Lung microvascular endothelial cell (primary cell): ENCODE data around the gene SNAPC4. TPM values are rescaled to one million over a fixed set of nuclear protein-coding genes. Genes with fewer than 3 reads are reported as not detected.
"Not testable (repeated sequence)": the region's sequence is repeated elsewhere in the genome, so short reads cannot be mapped to it uniquely, and the experiment has no call there.

Experiments
- DNase-seq, 2 donors: peaks; one replicate each; pipeline versions ENCODE4 v3.0.0 to v3.0.0-alpha.2; 2010; ENCODE audit warnings: low read depth in 2 of 2
- total RNA-seq: library from RNA; depleted of rRNA; stranded (reverse); fragments of >200 nt; gene quantifications from 2 replicates; pipeline ENCODE4 v1.2.1, GENCODE V29; 2014

The SNAPC4 gene
- total RNA-seq, 1 donor from 2014 or later = 3.0 TPM

DNA sequence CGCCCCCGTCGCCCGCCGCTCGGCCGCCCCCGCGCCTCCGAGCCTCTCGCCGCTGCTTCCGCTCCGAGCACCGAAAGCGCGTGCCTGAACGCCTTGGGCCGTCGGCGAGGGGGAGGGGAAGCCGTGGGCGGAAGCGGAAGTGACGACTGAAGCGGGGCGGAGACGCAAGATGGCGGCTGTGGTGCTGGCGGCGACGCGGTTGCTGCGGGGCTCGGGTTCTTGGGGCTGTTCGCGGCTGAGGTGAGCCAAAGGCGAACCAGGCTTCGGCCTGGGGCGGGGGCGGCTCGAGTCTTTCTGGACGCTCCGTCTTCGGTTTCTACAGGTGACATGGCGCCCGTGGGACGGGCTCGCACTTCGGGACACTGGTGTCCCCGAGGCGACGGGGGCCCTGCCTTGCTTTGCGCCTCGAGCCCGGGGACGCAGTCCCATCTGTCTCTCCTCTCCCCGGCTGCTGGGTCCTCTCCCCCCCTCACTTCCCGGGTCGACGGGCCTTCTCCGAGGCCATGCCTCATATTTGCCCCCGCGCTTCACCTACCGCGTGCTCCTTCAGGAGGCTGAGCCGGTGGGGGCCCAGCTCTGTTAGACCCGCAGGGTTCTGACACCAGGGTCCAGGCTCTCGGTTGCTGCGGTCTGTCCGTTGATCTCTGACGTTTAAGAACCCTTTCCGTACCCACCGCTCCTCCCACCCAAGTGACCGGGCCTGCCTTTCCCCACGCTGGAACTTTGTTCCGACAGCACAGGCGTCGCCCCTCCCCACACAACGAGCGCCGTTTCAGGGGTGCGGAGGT, 10.7 kb upstream of the SNAPC4 start, which contains the start of the genes ENTR1 and PMPCA:
ENTR1 (minus strand) TSS at position 115 of the 788 bp plus-strand sequence. CDS start 217 bp downstream, outside the sequence.
PMPCA (plus strand) TSS at position 159 of the 788 bp plus-strand sequence; CDS start at position 170, 11 bp downstream.
- DNase-seq = peak; percentile 91 to 93

DNA sequence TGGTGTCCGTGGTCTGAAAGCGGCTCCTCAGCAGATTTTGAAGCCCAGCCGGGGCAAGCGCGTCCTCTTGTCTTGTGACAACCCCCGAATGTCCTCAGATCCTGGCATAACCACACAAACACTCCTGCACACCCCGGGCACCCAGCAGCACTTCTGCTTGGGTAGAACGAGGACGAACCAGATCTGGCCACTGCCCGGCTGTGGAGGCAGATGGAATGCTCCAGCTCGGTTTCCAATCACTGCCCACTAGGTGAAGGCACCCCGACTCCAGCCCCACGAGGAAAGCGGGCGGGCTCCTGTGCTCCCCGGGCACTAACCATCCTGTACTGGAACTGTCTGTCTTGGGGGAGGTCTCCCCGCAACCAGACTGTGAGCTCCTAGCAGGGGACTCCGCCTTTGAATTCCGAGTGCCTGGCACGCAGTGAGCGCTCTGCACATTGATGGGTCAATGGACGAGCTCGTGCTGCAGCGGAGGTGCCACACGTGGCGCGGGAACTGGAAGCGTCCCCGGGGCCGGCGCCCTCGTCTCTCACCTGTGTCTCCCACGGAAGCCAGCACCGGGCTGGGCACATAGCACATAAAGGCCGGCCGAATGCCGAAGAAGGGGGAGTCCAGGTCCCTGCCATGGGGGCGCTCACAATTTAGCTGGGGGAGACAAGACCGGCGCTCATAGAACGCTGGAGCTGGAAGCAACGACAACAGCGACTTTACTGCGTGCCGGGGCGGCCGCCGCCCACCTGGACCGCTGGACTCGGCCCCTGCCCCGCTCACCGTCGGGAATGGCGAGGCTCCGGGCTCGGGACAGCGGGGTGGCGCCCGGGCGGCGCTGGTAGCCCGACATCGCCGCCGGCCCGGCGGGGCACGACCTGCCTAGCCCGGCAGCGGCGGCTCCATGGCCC, 9.8 kb upstream of the SNAPC4 start:
- DNase-seq = peak; percentile 49 to 56

DNA sequence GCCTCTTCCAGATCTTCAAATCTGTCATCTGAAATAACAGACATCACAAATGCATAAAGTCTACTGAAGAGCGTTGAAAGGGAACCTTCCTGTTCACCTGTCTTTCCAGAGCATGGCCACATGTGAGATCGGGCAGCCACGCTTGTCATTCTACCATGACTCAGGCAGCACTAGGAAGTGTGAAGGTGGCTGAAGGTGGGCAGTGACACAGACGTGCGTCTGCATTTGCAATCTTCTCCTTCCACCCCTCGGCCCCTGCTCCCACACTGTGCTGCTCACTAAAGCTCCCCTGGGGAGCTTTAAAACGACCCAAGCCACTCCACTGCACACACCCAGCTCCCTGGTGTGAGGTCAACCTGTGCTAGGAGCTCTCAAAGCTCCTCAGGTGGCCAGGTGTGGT, 7.9 kb upstream of the SNAPC4 start:
- DNase-seq = no peak

DNA sequence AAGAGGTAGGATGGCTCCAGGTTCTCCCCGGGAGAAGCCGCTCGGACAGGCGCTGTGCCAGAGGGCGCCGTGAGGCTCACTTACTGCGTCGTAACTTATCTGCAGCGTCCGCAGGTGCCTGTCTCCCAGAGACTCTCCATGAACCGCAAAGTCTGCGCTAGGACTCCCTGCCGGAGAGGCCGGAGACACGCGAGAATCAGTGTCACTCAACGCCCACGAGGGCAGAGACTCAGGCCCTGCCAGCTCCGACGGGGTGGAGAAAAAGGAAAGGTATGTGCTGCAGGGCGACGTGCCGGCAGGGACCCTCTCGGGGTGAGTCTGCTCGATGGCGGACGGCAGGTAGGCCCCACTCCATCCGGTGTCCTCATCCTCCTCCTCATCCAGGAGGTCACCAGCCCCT, 7.1 kb upstream of the SNAPC4 start:
- DNase-seq = not testable (repeated sequence)

DNA sequence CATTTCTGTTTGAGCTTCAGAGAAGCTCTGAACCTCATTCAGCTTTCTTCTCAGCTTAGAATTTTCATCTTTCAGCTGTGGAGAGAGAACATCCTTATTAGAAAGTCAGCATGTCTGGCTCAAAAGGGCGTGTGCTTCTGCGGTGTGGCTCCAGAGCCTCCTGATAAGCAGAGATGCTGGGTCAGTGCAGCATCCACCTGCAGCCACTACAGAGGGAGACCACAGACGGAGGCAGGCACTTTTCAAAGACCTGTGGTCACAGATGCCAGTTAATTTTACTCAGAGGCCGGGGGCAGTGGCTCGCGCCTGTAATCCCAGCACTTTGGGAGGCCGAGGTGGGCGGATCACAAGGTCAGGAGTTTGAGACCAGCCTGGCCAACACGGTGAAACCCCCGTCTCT, 5.9 kb upstream of the SNAPC4 start:
- DNase-seq = not testable (repeated sequence)

DNA sequence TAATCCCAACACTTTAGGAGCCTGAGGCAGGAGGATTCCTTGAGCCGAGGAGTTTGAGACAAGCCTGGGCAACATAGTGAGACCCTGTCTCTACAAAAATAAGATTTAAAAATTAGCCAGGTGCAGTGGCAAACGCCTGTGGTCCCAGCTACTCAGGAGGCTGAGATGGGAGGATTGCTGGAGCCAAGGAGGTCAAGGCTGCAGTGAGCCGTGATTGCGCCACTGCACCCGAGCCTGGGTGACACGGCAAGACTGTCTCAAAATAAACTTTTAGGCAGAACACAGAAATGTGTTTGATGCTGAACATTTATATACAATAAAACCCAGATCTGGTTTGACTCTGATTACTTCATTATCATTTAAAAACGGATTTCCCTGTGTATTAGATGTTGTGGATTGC, 5.5 kb upstream of the SNAPC4 start:
- DNase-seq = no peak

DNA sequence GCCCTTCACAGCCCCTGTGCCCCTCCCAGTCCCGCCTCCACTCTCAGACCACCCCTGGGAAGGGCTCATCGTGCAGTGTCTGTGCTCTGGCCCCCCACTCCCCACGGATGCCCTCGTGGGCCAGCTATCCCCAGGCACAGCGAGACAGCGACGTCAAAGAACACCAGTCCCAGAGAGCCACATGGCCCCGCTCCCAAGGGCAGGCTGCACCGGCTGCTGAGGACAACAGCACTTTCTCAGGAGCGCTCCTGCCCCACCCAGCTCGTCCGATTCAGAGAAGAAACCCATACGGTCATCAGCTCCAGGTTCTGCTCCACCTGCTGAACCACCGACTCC, 4.8 kb upstream of the SNAPC4 start:
- DNase-seq = no peak

DNA sequence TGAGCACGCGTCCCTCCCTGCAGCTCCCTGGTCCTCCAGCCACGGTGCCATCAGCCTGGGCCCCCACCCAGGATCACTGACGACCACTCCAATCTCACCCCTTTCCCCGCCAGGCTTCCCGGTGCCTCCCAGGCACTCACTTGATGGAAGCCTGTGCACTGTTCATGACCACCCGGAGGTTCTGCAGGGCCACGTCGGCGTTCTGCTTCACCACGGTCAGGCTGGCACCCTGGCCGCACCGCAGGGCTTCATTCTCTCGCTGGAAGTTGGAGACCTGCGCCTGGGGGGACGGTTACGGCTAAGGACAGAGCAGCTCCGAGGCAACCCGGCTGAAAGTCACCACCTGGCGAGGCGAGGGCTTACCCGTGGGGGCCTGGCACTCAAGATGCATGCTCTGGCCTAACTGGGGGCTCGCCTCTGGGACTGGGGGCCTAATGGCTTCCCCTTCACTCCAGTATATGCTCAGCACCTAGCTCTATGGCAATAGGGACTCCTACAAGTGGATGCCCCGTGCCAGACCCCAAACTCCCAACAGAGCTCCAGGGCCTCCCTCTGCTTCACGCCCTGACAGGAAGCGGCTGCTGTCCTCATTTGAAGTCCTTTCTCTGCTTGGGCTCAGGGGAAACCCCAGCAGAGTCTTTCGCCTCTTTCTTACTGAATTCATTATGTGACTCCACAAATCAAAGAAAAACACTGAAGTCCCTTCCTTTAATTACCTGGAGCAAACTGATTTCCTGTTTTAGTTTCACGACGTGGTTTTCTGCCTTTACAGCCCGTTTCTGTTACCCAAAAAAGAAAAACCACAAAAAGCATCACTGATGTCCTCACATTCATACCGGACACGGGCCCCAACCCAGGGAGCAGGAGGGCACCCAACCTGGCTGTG, 4.2 kb upstream of the SNAPC4 start:
- no peak for DNase-seq

DNA sequence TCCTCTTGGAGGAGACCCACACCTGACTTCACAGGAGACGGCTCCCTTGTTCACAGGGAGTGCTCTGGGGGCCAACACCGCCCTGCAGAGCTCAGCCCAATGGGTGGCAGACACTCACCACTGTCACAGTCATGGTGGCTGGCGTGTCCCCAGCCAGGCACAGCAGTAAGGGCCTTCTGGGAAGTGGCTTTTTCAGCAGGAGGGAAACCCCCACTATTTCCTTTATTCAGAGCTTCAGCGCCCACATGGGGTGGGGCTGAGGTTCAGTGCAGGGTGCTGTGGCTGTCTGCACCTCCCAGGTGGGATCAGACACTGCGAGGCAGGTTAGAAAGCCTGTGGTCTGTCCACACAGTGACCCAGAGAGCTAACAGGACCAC, 3.6 kb upstream of the SNAPC4 start:
- DNase-seq = no peak

DNA sequence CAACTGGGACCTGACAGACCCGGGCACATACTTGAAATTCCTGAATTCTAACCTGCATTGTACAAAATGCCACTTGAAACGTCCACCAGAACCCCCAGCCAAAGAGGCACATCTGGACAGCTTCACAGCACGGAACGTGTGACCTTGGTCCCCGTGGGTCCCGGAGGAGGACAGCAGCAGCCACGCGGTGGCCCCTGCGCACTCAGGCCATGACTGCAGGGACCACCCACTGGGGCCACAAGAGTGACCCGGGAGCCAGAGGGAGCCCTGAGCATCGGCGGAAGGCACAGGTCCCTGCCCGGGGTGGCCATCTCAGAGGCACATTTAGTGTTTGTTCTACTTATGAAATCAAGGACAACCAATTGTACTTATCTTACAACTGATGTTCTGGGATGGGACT, 2.1 kb upstream of the SNAPC4 start:
- no peak for DNase-seq

DNA sequence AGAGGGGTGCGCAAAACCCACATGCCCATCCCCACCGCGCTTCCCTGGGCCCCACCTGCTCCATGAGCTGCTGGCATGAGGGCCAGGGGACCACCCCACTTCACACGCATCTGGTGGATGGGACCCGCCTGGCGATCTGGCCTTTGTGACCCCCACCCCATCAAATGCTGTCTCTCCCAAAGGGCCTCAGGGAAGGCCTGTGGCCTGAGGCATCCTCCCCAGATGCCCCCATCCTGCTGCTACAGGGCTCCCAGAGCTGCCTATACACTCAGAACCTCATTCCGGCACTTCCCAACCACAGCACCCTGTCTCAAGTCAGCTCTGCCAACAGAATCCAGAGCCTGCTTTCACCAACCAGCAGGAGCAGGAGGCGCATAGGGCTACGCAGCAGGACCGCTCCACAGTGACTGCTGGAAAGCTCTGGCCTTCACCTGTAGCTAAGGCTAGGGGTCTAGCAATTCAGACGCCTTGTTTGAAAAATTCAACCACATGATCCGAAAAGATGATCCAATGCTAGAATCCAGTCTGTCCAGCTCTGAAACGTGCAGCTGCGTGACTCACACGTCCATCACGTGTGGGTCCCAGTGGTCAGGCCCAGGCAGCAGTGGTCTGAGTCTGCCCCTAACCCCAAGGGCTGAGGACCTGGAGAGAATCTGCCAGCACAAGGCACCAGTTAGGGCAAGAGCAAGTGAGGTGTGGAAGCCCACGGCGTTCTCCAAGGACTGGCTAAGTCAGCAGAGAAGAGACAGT, 1.4 kb upstream of the SNAPC4 start:
- no peak for DNase-seq

DNA sequence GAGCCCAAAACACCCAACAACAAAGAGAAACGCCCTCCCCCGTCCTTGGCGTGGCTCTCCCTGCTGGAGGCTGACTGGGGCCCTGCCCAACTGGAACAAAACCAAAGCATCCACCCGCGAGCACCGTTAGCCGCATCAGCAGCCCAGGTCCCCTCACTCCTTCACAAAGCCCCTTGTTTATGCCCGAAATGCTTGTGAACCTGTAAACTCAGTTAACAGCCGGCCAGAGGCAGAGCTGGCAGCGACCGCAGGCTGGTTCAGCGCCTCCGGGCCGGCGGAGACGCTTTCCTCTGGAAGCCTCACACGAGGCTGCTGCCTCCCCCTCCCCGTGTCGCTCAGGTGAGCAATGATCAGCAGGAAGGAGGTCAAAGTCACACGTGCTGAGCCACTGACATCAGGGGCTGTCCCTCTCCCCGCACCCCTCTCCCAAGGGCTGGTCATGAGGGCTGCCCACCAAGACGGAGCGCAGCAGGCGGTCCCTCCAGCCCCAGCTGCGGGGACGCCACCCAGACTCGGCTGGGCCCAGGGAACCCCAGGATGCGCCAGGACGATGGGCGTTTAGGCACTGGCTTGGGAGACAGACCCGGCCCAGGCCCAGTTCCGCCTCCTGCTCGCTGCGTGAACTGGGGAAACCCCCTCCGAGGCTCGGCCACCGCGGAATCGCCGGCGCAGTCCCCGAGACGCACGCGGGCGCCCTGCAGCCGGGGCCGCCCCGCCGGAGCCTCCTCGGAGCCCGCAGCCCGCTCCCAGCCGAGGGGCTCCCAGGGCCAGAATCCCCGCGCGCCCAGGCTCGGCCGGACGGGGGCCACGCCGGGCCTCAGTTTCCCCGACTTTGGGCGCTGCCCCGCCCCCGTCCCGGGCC, 563 bp downstream of the SNAPC4 start:
- peak; percentile 18 to 35 for DNase-seq

DNA sequence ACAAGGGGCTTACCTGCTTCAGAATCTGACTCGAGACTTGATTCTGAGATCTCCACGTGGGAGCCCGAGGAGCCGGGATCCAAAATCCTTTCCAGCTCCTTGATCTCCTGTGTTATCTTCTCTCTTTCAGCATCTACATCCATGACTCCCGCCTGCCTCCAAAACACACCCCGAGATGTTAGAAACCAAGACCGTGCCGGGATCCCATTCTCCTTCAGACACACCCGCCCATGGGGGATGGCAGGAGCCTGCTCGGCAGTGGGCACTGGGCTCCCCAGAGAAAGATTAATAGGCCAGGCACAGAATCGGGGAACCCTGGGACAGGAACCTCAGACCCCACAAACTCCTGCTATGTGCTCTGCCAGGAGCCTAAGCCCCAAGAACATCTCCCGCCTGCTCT, 1.7 kb downstream of the SNAPC4 start:
- DNase-seq = no peak

DNA sequence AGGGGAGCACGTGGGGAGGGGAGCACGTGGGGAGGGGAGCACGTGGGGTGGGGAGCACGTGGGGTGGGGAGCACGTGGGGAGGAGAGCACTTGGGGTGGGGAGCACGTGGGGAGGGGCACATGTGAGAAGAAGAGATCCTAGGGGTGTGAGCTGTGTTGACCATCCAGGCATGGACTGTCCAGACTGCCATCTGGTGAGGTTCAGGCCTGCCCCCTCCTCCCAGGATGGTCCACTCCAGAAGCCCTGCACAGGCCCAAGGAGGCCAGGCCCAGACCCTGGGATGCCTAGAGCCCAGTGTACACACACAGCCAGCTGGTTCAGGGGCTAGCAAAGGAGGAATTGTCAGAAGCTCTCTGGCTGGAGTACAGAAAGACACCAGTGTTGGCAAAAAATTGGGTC, 2.3 kb downstream of the SNAPC4 start:
- DNase-seq = no peak

DNA sequence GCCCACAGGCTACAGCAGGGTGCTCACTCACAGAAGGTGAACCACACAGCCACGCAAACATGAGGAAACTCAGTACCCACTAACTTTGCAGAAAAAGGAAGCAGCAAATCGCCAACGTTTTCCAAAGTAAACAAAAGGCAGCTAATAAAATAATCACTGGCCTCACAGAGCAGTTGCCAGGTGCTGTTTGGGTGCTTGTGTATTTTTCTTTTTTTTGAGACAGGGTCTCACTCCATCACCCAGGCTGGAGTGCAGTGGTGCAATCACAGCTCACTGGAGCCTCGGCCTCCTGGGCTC, 3.8 kb downstream of the SNAPC4 start:
- no peak for DNase-seq

DNA sequence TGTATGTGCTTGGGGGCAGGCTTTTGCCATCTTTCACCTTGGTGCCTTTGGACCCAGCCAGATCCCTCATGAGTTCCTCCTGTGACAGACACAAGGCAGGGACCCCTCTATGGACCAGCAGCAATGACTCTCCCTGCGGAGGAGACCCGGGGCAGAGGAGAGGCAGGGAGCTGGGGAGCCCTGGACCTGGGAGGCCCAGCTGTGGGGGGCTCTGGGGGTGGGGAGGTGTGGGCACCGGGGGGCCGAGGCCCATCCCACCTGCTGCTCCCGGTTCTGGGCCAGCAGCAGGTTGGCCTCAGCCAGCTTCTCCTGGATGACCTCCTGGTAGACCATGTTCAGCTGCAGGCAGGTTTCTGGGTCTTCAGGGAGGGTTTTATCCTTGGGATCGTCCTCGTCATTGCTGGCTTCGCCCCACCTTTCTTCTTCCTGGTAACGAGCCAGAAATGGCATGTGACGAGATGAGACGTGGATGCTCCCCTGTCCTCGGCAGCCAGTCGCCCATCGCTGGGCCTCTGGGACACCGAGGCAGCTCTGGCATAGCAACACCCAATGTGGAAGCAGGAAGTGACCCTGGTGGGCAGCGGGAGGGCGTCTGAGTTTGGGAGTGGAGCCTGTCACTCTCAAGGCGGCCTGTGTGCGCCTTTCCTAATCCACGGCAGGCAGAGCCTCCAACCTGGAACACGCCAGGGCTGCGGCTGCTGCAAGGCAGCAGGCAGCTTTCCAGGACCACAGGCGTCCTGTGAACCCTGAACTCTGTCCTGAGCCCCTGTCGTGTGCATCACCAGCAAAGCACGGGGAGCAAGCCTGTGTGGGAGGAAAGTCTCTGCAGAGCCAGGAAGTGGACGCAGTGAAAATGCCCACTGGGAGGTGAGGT, 4.4 kb downstream of the SNAPC4 start:
- no peak for DNase-seq

DNA sequence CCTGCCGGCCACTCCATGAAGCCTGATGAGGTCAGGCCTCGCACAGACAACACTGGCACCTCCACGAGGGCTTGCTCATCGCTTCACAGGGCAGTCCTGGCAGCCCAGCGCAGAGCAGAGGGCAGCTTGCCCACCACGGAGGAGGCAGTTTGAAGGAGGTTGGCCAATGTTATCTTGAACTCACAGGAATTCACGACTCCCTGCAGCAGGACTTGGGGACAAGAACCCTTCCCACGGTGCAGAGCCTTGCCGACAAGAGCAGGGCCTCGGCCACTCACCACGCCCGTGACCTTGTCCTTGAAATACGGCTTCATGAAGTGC, 5.0 kb downstream of the SNAPC4 start:
- DNase-seq = no peak

DNA sequence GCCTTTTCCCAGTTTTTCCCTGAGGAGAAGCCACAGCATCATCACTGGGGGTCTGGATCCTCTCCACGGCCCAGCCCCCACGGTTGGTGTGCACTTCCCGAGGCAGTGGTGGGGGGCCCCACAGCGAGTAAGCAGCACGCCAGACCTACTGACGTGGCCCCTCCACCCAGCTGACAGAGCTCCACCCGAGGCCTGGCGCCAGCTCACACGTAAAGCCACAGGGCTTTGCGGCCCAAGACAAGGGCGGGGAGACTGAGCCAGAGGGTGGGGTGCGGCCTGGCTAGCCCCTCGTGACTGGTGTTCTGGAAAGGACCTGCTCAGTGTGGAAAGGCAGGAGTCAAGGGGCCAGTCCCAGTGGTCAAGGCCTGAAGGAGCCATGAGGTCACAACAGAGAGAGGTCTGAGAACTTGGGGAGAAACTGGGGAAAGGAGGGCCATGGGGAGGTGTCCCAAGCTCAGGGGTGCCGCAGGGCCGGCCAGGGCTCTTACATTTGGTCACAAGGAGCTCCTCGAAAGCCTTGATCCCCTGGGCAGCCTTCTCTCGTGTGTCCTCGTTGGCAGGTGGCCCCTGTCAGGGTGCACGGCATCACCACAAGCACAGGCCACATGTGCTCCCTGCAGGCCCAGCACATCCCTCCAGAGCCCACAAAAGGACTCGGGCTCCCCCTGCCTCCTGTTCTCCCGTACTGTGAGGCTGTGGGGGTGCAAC, 5.5 kb downstream of the SNAPC4 start:
- DNase-seq = no peak

DNA sequence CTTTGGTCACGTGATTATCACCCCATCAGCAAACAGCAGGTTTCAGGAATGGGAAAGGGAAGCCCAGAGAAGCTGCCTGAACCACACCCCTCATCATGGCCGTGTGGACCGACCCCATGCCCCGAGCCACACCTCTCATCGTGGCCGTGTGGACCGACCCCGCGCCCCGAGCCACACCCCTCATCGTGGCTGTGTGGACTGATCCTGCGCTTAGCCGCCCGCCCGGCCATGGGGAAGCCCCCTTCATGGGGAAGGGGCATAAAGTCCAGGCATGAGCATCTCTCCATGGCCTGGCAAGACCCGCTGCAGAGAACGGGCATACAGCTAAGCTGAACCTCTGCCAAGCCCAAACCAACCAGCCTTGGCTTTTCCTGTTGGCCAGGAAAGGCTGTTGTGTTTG, 6.4 kb downstream of the SNAPC4 start:
- no peak for DNase-seq
